Testis (tissue), 3 donors: ENCODE data around the gene GEMIN7. TPM values are rescaled to one million over a fixed set of nuclear protein-coding genes. Genes with fewer than 3 reads are reported as not detected.
"Not testable (repeated sequence)": the region's sequence is repeated elsewhere in the genome, so short reads cannot be mapped to it uniquely, and the experiment has no call there.

ENCODE experiments used
- DNase-seq: peaks from one replicate; pipeline ENCODE4 v3.0.0-alpha.2; 2019
- H3K27ac ChIP-seq, 2 donors: fragments of 200-600 bp; sonication (generic); one replicate each; pipeline ENCODE4 v1.5.1; 2019
- H3K27me3 ChIP-seq: fragments of 200-600 bp; sonication (generic); one replicate; pipeline ENCODE4 v1.5.1; 2019
- H3K36me3 ChIP-seq: fragments of 200-600 bp; sonication (generic); one replicate; pipeline ENCODE4 v1.5.1; 2017; ENCODE audit warnings: low read depth; ENCODE audit errors: missing control alignments
- H3K4me1 ChIP-seq: fragments of 200-600 bp; sonication (generic); one replicate; pipeline ENCODE4 v1.5.1; 2019
- H3K4me3 ChIP-seq, 2 donors: fragments of 200-600 bp; sonication (generic); one replicate each; pipeline ENCODE4 v1.5.1; 2017 to 2019
- H3K9me3 ChIP-seq: fragments of 200-600 bp; sonication (generic); one replicate; pipeline ENCODE4 v1.5.1; 2017
- POLR2A ChIP-seq: fragments of 450-650 bp; IDR thresholded peaks from one replicate; pipeline ENCODE4 v1.6.1; 2017; ENCODE audit warnings: antibody characterized with exemption, mild to moderate bottlenecking, moderate library complexity
- WGBS, 2 donors: methylation state at CpG; one replicate each; pipeline ENCODE4 v1.1.5; 2018; 5-methylcytosine and 5-hydroxymethylcytosine counted together
- intact Hi-C: fragments of 100-400 bp; cut with DNase I; formaldehyde crosslinking; loops from one replicate; pipeline ENCODE4 v1.15.1; 2023; ENCODE audit warnings: low total_unique reads
- polyA plus RNA-seq: library from polyadenylated mRNA; stranded (reverse); fragments of 350-450 nt; fragmentation: Illumina TruSeq; extraction: RNeasy Lipid Tissue Mini Kit (QIAGEN cat#74804); gene quantifications from one replicate; pipeline ENCODE4 v1.2.3, GENCODE V29; 2014; ENCODE audit warnings: low read depth, low replicate concordance; ENCODE audit not compliant: insufficient read depth
- total RNA-seq, 2 donors: library from RNA; depleted of rRNA; stranded (reverse); fragments of >200 nt; gene quantifications; one replicate each; pipeline ENCODE4 v1.2.3, GENCODE V29; 2016
- TF ChIP-seq, protein P1 (sequence below), 3 experiments: fragments of 450-650 bp in 2 of 3; fragments of 200-600 bp in 1 of 3; sonication (generic) in 1 of 3; IDR thresholded peaks; one replicate each; pipeline ENCODE4 v1.5.1; 2016 to 2019; ENCODE audit warnings: antibody characterized with exemption in 3 of 3, mild to moderate bottlenecking in 2 of 3, moderate library complexity in 1 of 3

GEMIN7 gene
- total and polyA plus RNA-seq, 3 donors from 2014 or later, result 7.6 to 13.5 (median 9.7) TPM

DNA sequence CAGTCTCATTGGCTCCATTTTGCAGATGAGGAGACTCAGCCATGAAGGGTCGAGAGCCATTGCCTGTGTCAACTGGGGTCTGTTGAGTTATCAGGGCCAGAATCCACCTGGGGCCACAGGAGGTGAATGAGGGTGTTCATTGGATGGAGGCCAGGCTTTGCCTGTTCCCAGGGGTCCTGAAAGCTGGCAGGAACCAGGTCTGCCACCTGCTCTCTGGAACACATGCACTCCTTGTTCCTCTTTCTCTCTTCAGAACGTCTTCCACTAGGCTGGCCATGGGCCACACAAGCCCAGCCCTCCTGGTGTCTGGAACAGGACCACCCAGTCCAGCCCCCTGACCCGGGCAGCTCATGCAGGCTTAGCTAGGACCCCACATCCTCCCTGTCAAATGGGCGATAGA, 35.1 kb downstream of the GEMIN7 start:
- intact Hi-C loops, result no loop called here
- no peaks in the 10 kb centered on the region for H3K36me3 ChIP-seq
- H3K4me3 ChIP-seq, result no peak overlapping the region
- H3K9me3 ChIP-seq, result no peaks in the 10 kb centered on the region
- H3K27ac ChIP-seq, result no peak overlapping the region
- WGBS, 2 donors, result 74 to 92% methylated on average over 4 of the region's 4 CpGs
- TF ChIP-seq, protein P1, sequence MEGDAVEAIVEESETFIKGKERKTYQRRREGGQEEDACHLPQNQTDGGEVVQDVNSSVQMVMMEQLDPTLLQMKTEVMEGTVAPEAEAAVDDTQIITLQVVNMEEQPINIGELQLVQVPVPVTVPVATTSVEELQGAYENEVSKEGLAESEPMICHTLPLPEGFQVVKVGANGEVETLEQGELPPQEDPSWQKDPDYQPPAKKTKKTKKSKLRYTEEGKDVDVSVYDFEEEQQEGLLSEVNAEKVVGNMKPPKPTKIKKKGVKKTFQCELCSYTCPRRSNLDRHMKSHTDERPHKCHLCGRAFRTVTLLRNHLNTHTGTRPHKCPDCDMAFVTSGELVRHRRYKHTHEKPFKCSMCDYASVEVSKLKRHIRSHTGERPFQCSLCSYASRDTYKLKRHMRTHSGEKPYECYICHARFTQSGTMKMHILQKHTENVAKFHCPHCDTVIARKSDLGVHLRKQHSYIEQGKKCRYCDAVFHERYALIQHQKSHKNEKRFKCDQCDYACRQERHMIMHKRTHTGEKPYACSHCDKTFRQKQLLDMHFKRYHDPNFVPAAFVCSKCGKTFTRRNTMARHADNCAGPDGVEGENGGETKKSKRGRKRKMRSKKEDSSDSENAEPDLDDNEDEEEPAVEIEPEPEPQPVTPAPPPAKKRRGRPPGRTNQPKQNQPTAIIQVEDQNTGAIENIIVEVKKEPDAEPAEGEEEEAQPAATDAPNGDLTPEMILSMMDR (IDR thresholded peaks at IDR 0.05), result no peak
- no peak for TF ChIP-seq POLR2A
- no peaks in the 10 kb centered on the region for H3K27me3 ChIP-seq
- no peak for DNase-seq
- no peaks in the 10 kb centered on the region for H3K4me1 ChIP-seq

DNA sequence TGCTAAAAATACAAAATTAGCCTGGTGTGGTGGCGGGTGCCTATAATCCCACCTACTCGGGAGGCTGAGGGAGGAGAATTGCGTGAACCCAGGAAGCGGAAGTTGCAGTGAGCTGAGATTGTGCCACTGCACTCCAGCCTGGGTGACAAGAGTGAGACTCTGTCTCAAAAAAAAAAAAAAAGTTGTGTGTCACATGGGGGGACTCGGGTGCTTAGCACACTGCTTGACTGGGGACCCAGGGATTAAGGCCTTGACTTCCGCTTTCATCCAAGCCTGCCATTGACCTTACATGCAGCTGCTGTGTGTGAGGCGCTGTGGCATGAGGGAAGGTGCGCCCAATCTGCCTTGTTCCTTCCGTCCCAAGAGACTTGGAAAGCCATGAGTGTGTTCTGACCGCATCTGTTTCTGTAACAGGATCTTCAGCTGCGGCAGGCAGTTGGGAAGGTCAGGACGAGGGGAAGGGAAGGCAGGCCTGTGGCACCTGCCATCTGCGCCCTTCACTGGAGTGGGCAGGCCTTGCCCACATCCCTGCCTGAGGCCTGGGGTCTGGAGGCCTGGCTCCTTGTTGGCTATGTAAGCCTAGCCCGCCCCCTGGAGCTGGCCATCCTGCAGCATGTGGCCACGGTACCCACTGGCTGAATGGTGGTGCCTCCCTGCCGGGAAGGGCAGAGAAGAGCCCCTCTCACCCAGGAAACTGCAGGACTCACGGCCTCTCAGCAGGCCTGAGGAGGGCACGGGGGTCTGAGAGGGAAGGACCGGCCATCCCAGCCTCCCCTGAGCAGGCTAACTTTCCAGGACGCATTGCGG, 37.0 kb downstream of the GEMIN7 start:
- Histone ChIP-seq H3K4me1 (no peaks in the 10 kb centered on the region), H3K36me3 (no peaks in the 10 kb centered on the region), H3K9me3 (no peaks in the 10 kb centered on the region), H3K27me3 (no peaks in the 10 kb centered on the region), H3K4me3 (no peak overlapping the region), H3K27ac (no peak overlapping the region)
- intact Hi-C loops, result no loop called here
- TF ChIP-seq, protein P1 (IDR thresholded peaks at IDR 0.05), result no peak
- no peak for TF ChIP-seq POLR2A
- no peak for DNase-seq
- 92 to 93% methylated on average over 12 to 21 of the region's 21 CpGs for WGBS, 2 donors

GRCh38 chr19:45117167-45117594, 38.1 kb downstream of the GEMIN7 start:
- TF ChIP-seq POLR2A, result no peak
- TF ChIP-seq, protein P1 (IDR thresholded peaks at IDR 0.05), result no peak
- H3K9me3 ChIP-seq, result no peaks in the 10 kb centered on the region
- no peak overlapping the region for H3K27ac ChIP-seq
- no peak for DNase-seq
- H3K4me1 ChIP-seq, result no peaks in the 10 kb centered on the region
- no peaks in the 10 kb centered on the region for H3K27me3 ChIP-seq
- no peaks in the 10 kb centered on the region for H3K36me3 ChIP-seq
- WGBS, 2 donors, result 76 to 87% methylated on average over 15 to 16 of the region's 16 CpGs
- intact Hi-C loops, result no loop called here
- no peak overlapping the region for H3K4me3 ChIP-seq

DNA sequence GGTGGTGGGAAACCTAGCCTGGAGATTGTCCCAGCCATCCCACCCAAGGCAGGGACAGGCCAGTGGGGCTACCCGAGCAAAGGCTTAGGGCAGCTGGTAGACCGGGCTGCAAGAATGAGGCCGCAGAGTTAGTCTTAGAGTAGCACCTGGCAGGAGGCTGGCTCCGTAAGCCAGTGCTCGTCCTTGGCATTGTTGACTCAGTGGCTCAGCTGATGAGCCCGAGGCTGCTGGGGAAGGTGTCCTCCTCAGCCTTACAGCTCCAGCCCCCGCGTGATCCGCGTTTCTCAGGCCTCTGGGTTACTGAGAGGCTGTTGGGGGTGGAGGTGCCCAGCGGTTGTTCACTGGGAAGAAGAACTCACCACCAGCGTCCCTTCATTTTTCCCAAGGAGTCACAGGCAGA, 38.6 kb downstream of the GEMIN7 start:
- DNase-seq, result no peak
- Histone ChIP-seq H3K27ac (no peak overlapping the region), H3K36me3 (no peaks in the 10 kb centered on the region), H3K9me3 (no peaks in the 10 kb centered on the region), H3K4me1 (no peaks in the 10 kb centered on the region), H3K27me3 (no peaks in the 10 kb centered on the region), H3K4me3 (no peak overlapping the region)
- TF ChIP-seq POLR2A, result no peak
- TF ChIP-seq, protein P1 (IDR thresholded peaks at IDR 0.05), result no peak
- 53 to 60% methylated on average over 1 to 12 of the region's 12 CpGs for WGBS, 2 donors
- intact Hi-C loops, result no loop called here

DNA sequence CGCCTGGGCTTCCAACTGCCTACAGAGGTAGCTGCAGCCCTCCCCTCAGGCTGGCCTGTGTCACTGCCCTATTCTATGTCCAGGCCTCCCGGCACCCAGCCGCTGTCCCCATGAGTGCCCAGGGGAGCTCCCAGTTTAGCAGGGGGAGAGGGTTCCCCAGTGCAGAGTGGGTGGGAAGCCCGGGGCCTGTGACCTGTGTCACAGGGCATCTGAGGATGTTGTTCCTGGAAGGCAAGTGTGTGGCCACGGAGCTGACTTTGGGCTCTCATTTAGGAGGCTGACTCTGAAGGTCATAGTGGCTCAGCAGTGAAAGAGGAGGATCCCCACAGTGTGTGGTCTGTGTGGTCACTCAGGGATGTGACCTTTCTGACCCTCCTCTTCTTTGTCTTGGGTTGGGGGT, 39.0 kb downstream of the GEMIN7 start:
- no peak for DNase-seq
- no peak for TF ChIP-seq POLR2A
- TF ChIP-seq, protein P1 (IDR thresholded peaks at IDR 0.05), result no peak
- Histone ChIP-seq H3K4me3 (no peak overlapping the region), H3K4me1 (no peaks in the 10 kb centered on the region), H3K27me3 (no peaks in the 10 kb centered on the region), H3K27ac (no peak overlapping the region), H3K36me3 (no peaks in the 10 kb centered on the region), H3K9me3 (no peaks in the 10 kb centered on the region)
- intact Hi-C loops, result no loop called here
- WGBS, 2 donors, result 40 to 46% methylated on average over 1 to 5 of the region's 5 CpGs

- H3K9me3 ChIP-seq, intact Hi-C loops, H3K27ac ChIP-seq, H3K4me3 ChIP-seq, DNase-seq, H3K4me1 ChIP-seq, H3K27me3 ChIP-seq, H3K36me3 ChIP-seq: not testable (repeated sequence)
- WGBS, 2 donors, result 69 to 70% methylated on average over 15 to 18 of the region's 18 CpGs
Measured at GRCh38 chr19:45118591-45119355, 39.7 kb downstream of the GEMIN7 start.
